HG02973 (cell line): Measurements from ENCODE around the gene LENG1.
"Not testable (repeated sequence)": the region's sequence is repeated elsewhere in the genome, so short reads cannot be mapped to it uniquely, and the experiment has no call there.

Experiments
- ATAC-seq: cut with Tn5 transposase; IDR thresholded peaks from one replicate; pipeline ENCODE4 v1.9.1; 2021; ENCODE audit warnings: moderate library complexity; ENCODE audit not compliant: unreplicated experiment

Gene LENG1

GRCh38 chr19:54159352-54160181 lies at the start of gene LENG1:
TSS of gene LENG1 (minus strand) at chr19:54159721. CDS start at chr19:54159695, 26 bp downstream.
- peak; percentile 76 for ATAC-seq

DNA sequence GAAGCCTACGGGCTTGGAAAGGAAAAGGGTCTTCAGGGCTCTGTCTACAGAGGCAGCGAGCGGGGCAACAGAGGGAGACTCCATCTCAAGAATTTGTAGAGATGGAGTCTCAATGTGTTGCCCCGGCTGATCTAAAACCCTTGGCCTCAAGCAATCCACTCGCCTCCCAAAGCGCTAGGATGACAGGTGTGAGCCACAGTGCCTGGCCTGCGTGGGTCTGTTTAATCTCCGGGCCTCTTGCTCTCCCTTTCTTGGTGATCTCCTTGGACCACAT lies 49.2 kb upstream of the LENG1 start:
- no peak for ATAC-seq

DNA sequence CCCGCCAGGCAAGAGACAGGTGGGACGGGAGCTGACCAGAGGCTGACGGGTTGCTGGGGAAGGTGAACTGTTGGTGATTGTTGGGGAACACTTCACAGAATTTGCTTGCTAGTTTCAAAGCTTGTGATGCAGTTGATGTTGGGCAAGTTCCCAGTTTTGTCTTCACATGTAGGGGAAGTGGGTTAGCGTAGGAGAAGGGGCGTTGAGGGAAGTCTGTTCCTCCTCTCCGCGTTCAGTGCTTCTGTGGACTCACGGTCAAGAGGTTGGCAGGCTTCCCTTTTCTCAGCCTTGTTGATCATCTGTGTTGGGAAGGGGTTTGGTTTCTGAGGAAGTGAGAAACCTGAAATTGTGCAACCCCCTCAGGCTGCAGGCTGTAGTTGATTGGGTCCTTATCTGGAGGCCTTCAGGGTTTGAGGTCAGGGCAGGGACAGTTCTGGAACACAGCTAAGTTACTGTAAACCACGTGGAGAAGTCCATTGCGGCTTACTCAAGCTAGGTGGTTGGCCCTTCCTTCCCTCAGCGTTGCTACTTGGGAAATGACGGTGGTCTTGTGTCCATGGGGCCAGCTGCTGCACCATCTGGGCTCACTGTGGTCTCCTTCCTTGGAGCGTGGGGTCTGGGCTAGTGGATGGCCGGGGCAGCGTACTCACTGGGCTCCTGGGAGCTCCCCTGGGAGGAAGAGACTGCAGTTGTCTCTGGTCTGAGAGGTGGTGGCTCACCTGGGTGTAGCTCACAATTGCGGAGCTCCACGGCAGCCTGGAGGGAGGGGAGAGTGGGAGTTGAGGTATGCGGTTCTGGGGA lies 48.7 kb upstream of the LENG1 start:
- ATAC-seq, result peak; percentile 43

GRCh38 chr19:54207676-54207982 lies 48.1 kb upstream of the LENG1 start:
- ATAC-seq, result no peak

- ATAC-seq, result not testable (repeated sequence)
Measured at GRCh38 chr19:54207193-54207592, 47.7 kb upstream of the LENG1 start.

- no peak for ATAC-seq
Measured at GRCh38 chr19:54206831-54207177, 47.3 kb upstream of the LENG1 start.

DNA sequence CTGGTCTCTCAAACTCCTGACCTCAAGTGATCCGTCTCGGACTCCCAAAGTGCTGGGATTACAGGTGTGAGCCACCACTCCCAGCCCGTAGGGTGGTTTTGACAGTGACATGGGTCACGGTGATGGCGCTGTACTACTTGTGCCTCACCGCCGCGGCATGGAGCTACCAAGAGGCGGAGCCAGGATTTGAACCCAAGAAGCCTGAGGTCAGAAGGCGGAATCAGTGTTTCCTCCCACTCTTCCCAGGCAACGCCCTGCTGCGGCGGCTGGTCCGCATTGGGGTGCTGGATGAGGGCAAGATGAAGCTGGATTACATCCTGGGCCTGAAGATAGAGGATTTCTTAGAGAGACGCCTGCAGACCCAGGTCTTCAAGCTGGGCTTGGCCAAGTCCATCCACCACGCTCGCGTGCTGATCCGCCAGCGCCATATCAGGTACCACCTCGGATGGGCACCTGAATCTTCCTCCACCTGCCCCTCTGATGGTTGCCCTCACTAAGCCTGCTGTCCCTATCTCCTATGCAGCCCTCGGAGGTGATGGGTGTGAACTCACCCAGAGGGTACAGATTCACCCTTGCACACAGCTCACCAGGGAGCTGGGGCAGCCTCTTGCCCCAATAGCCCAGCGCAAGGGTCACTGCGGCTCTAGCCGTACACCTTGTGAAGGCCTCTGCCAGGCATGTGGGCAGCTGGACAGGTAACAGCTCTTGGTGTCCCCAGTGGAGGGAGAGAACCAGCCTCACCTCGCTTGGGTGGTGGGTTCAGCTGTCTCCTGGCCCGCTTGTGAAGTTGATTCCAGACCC lies 46.7 kb upstream of the LENG1 start:
- no peak for ATAC-seq

DNA sequence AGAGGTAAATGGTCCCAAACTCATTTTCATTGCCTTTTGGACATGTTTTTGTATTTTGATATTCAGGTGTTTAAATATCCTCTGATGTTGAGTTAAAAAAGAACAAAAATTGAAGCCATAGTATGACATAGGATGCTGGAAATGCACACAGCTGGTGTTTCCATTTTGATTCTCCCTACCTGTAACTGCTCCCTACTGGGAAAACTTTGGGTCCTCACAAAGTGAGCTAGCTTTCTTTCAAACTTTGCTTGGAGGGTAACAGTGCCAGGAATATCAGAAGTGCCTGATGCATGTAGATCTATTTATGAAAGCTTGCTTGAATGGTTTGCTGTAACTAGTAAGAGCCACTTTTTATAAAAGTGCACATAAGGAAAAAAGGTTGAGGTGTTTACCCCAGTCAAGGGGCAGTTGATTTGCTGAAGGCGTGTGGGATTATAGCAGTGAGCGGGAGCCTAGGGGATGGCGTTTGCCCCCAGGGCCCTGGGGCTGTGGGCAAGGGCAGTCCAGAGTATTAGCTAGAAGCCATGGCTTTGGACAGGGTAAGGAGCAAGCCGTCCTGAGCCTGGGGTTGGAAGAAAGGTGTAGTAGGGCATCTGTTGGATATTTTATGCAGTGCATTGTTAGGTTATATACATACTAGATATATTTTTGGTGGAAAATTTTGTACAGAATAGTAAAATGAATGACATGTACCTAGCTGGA lies 45.4 kb upstream of the LENG1 start:
- ATAC-seq, result no peak

DNA sequence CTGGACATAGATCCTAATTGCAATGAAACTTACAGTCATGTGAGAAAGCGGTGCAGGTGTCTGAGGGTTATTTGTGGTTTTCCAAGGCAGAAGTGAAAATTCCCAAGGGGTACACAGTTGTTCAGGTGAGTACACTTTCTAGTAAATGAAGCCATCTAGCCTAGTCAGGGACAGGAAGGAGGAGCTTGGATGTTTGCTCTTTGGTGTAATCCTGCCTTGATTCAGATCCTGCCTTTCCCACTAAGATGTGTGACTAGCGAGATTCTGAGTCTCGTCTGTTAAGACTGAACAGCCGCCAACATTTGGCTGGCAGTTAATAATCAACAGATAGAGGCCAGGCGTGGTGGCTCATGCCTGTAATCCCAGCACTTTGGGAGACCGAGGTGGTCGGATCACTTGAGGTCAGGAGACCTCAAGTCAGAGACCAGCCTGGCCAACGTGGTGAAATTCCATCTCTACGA lies 43.7 kb upstream of the LENG1 start:
- no peak for ATAC-seq

- no peak for ATAC-seq
Measured at GRCh38 chr19:54201980-54202379, 42.5 kb upstream of the LENG1 start.

DNA sequence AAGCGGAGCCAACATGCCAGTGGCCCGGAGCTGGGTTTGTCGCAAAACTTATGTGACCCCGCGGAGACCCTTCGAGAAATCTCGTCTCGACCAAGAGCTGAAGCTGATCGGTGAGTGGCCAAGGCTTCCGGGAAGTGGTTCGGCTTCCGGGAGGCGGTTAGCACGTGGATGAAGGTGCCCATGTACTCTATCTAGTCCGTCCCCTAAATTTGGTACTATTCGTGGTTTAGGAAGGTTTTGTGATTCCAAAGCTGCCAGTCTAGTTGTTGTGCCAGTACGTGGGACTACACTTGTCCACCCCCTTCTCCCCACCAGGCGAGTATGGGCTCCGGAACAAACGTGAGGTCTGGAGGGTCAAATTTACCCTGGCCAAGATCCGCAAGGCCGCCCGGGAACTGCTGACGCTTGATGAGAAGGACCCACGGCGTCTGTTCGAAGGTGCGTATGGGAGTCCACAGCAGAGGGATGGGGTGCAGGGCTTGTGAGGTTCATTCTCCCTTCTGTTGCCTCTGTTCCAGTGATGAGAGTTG lies 41.7 kb upstream of the LENG1 start:
- no peak for ATAC-seq

GRCh38 chr19:54199401-54199800 lies 39.9 kb upstream of the LENG1 start:
- ATAC-seq, result no peak

- ATAC-seq, result no peak
Measured at GRCh38 chr19:54197121-54197520, 37.6 kb upstream of the LENG1 start.

GRCh38 chr19:54196536-54196935 lies 37.0 kb upstream of the LENG1 start:
- ATAC-seq, result no peak

- ATAC-seq, result not testable (repeated sequence)
Measured at GRCh38 chr19:54194463-54194862, 34.9 kb upstream of the LENG1 start.

GRCh38 chr19:54193011-54193410 lies 33.5 kb upstream of the LENG1 start:
- ATAC-seq, result no peak

- no peak for ATAC-seq
Measured at GRCh38 chr19:54191811-54192453, 32.4 kb upstream of the LENG1 start.

DNA sequence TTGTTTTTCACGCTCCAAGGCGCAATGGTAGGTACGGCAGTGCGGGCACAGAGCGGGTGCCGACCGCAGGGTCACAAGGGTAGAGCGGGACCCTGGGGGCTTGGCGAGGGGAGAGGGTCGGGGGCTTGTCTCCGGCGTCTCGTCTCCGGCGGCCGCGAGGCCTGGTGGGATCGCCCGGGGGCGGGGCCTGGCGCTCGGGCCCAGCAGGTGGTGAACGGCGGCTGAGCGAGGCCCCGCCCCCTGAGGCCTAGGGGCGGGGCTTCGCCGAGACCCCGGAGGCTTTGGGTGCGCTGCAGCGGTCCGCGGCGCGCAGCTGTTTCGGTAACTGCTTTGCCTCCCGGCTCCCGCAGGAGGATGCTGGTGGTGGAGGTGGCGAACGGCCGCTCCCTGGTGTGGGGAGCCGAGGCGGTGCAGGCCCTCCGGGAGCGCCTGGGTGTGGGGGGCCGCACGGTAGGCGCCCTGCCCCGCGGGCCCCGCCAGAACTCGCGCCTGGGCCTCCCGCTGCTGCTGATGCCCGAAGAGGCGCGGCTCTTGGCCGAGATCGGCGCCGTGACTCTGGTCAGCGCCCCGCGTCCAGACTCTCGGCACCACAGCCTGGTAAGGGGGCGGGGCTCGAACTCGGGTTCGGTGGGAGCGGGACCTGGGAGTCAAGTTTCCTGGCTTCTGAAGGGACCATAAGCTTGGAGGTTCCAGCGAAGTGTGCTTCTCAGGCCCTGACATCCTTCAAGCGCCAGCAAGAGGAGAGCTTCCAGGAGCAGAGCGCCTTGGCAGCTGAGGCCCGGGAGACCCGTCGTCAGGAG lies 31.7 kb upstream of the LENG1 start, which contains the start of gene TSEN34:
TSS of gene TSEN34 (plus strand) at position 298 of the 800 bp plus-strand sequence. CDS start at position 355, 57 bp downstream.
- peak; percentile 24 for ATAC-seq

GRCh38 chr19:54190503-54191010 lies 31.0 kb upstream of the LENG1 start:
- ATAC-seq, result peak; percentile 44
